Kidney (tissue), 14 donors: Measurements from ENCODE around the gene FAM83G. TPM values are rescaled to one million over a fixed set of nuclear protein-coding genes. Genes with fewer than 3 reads are reported as not detected.
A peak's percentile ranks its signal among the peaks of the same experiment; 100 is the strongest.

ENCODE experiments used
- DNase-seq, 5 donors: peaks; one replicate each; pipeline ENCODE4 v3.0.0-alpha.2; 2013 to 2020
- FAIRE-seq: peaks from 2 replicates; lab custom pipeline; 2012; peaks lifted over from hg19 to GRCh38; lab: Jason Lieb, UNC
- H3K27ac ChIP-seq, 2 donors: one replicate each; pipeline ENCODE4 v1.7.0; 2013; ENCODE audit warnings: low read depth in 2 of 2, low read length in 2 of 2, inconsistent platforms in 1 of 2
- H3K27me3 ChIP-seq: one replicate; pipeline ENCODE4 v1.7.1; 2013; ENCODE audit warnings: low read length, inconsistent platforms; ENCODE audit not compliant: control insufficient read depth, insufficient read depth
- H3K36me3 ChIP-seq, 3 donors: one replicate each; pipeline versions ENCODE4 v1.7.0 to v1.7.1; 2013; ENCODE audit warnings: low read length in 3 of 3, control low read depth in 1 of 3, inconsistent platforms in 1 of 3; ENCODE audit not compliant: insufficient read depth in 3 of 3, control insufficient read depth in 2 of 3
- H3K4me1 ChIP-seq, 3 donors: one replicate each; pipeline versions ENCODE4 v1.7.0 to v1.7.1; 2013; ENCODE audit warnings: low read length in 3 of 3, inconsistent platforms in 1 of 3, low read depth in 1 of 3; ENCODE audit not compliant: control insufficient read depth in 2 of 3, insufficient read depth in 2 of 3
- H3K4me3 ChIP-seq, 3 donors: one replicate each; pipeline versions ENCODE4 v1.7.0 to v1.8.1; 2013; ENCODE audit warnings: low read length in 3 of 3, control low read depth in 1 of 3, inconsistent platforms in 1 of 3
- H3K9ac ChIP-seq, 3 donors: one replicate each; pipeline versions ENCODE4 v1.7.0 to v1.7.1; 2013; ENCODE audit warnings: low read length in 3 of 3, control low read depth in 1 of 3, inconsistent platforms in 1 of 3
- H3K9me3 ChIP-seq, 3 donors: one replicate each; pipeline versions ENCODE4 v1.7.0 to v1.7.1; 2013; ENCODE audit warnings: low read length in 3 of 3, control low read depth in 1 of 3, inconsistent platforms in 1 of 3; ENCODE audit not compliant: control insufficient read depth in 2 of 3, insufficient read depth in 1 of 3
- intact Hi-C: fragments of 100-400 bp; cut with DNase I; formaldehyde crosslinking; loops from one replicate; pipeline ENCODE4 v1.11.1; 2022
- polyA plus RNA-seq: library from polyadenylated mRNA; stranded (reverse); fragments of 350-450 nt; fragmentation: Illumina TruSeq; extraction: RNeasy Lipid Tissue Mini Kit (QIAGEN cat#74804); gene quantifications from one replicate; pipeline ENCODE4 v1.2.3, GENCODE V29; 2014; ENCODE audit warnings: low read depth, low replicate concordance; ENCODE audit not compliant: insufficient read depth
- total RNA-seq: library from RNA; stranded (reverse); fragmentation: NEBNext Ultra II Directional; extraction: Animal tissue kit (Norgen Biotek cat#: 25700); gene quantifications from one replicate; pipeline ENCODE4 v1.2.1, GENCODE V29; 2021
- TF ChIP-seq, protein P1 (sequence below): IDR thresholded peaks from 3 replicates; pipeline ENCODE4 v1.5.1; 2012; ENCODE audit warnings: mild to moderate bottlenecking, moderate library complexity, borderline replicate concordance; ENCODE audit not compliant: insufficient read depth; ENCODE audit errors: extremely low read depth
- donor health status: control.
- donor health status: control.
- donor health status: control.
- donor health status: control.
- donor health status: control.
- donor health status: DM: yes; HTN: yes; CAD: no.
- donor health status: Normal renal cell carcinoma (clear cell type).

FAM83G gene
- total and polyA plus RNA-seq, 2 donors from 2014 or later: 4.9 to 8.0 TPM

DNA sequence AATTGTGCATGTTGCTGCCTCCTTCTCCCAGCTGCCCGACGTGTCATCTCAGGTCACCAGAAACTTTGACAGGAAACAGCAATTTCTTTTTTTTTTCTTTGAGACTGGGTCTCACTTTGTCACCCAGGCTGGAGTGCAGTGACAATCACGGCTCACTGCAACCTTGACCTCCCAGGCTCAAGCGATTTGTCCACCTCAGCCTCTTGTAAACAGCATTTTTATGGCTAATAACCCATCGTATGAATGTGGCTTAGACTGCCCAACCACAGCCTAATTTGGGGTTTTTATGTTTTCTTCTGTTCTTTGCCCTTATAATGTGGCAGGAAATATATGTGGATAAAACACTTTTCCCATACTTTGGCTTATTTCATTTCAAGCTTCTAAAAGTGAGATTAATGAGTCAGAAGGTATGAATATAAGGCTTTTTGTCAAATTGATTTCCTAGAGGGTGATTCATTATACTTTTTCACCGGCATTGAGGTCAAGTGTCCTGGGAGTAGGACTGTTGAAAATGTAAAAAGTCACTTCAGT is 83.6 kb downstream of the FAM83G start:
- intact Hi-C loops: no loop called here
- no peak for FAIRE-seq
- peak overlapping the region in 1 of 2 donors; percentile 42 for H3K27ac ChIP-seq
- no peak overlapping the region for H3K4me3 ChIP-seq
- H3K9me3 ChIP-seq: no peaks in the 10 kb centered on the region
- no peaks in the 10 kb centered on the region for H3K27me3 ChIP-seq
- peaks cover 4 to 8% (median 5%) of the 10 kb centered on the region in 3 donors for H3K36me3 ChIP-seq
- no peak overlapping the region for H3K9ac ChIP-seq
- TF ChIP-seq, protein P1, sequence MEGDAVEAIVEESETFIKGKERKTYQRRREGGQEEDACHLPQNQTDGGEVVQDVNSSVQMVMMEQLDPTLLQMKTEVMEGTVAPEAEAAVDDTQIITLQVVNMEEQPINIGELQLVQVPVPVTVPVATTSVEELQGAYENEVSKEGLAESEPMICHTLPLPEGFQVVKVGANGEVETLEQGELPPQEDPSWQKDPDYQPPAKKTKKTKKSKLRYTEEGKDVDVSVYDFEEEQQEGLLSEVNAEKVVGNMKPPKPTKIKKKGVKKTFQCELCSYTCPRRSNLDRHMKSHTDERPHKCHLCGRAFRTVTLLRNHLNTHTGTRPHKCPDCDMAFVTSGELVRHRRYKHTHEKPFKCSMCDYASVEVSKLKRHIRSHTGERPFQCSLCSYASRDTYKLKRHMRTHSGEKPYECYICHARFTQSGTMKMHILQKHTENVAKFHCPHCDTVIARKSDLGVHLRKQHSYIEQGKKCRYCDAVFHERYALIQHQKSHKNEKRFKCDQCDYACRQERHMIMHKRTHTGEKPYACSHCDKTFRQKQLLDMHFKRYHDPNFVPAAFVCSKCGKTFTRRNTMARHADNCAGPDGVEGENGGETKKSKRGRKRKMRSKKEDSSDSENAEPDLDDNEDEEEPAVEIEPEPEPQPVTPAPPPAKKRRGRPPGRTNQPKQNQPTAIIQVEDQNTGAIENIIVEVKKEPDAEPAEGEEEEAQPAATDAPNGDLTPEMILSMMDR: no peak
- H3K4me1 ChIP-seq: peaks cover 0 to 16% (median 10%) of the 10 kb centered on the region in 3 donors
- peak in 1 of 5 donors; percentile 6 for DNase-seq

DNA sequence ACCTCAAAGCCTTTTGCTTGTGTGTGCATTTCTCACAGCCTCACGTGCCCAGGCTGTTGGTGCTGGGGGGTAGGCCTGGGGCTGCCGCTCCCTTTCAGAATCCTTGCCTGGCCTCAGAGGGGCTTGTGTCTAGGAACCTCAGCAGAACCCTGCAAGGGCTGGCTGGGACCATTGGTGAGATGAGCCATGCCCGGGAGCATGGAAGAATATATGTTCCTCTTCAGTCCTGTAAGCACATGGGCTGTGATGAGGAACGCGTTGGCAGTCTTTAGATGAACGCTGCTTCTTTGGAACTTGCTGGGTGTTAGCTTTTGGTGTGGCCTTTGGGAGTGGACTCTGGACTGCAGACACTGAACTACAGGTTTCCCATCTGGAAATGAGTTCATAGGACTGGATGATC is 84.6 kb downstream of the FAM83G start:
- FAIRE-seq (no peak), DNase-seq (peak in 1 of 5 donors; percentile 45)
- Histone ChIP-seq H3K4me1 (peaks cover 0 to 16% (median 10%) of the 10 kb centered on the region in 3 donors), H3K9ac (no peak overlapping the region), H3K4me3 (no peak overlapping the region), H3K27ac (no peak overlapping the region), H3K9me3 (no peaks in the 10 kb centered on the region), H3K36me3 (peaks cover 0 to 6% (median 0%) of the 10 kb centered on the region in 3 donors), H3K27me3 (no peaks in the 10 kb centered on the region)
- intact Hi-C loops: no loop called here
- TF ChIP-seq, protein P1: no peak

Other genes starting within 250 kb of the FAM83G start
- gene TVP23B, start 223.6 kb downstream of the FAM83G start, total RNA-seq: 35.3 TPM
- gene TVP23B, start 223.6 kb downstream of the FAM83G start, polyA plus RNA-seq: 20.9 TPM
- 30.6 TPM for gene PRPSAP2, start 146.6 kb downstream of the FAM83G start, total RNA-seq
- gene PRPSAP2, start 146.6 kb downstream of the FAM83G start, polyA plus RNA-seq: 32.0 TPM
- 9.7 TPM for gene SLC5A10, start 52.6 kb downstream of the FAM83G start, total RNA-seq
- 16.5 TPM for gene SLC5A10, start 52.6 kb downstream of the FAM83G start, polyA plus RNA-seq
- 8.4 TPM for gene GRAP, start 42.2 kb upstream of the FAM83G start, total RNA-seq
- gene GRAP, start 42.2 kb upstream of the FAM83G start, polyA plus RNA-seq: 7.0 TPM
- gene GRAPL, start 122.8 kb upstream of the FAM83G start, total RNA-seq: 10.7 TPM
- 1.4 TPM for gene GRAPL, start 122.8 kb upstream of the FAM83G start, polyA plus RNA-seq
- 45.4 TPM for gene EPN2, start 232.6 kb upstream of the FAM83G start, total RNA-seq
- gene EPN2, start 232.6 kb upstream of the FAM83G start, polyA plus RNA-seq: 18.0 TPM